ENCODE measurements around the gene F10.

- TF ChIP-seq, protein P1, sequence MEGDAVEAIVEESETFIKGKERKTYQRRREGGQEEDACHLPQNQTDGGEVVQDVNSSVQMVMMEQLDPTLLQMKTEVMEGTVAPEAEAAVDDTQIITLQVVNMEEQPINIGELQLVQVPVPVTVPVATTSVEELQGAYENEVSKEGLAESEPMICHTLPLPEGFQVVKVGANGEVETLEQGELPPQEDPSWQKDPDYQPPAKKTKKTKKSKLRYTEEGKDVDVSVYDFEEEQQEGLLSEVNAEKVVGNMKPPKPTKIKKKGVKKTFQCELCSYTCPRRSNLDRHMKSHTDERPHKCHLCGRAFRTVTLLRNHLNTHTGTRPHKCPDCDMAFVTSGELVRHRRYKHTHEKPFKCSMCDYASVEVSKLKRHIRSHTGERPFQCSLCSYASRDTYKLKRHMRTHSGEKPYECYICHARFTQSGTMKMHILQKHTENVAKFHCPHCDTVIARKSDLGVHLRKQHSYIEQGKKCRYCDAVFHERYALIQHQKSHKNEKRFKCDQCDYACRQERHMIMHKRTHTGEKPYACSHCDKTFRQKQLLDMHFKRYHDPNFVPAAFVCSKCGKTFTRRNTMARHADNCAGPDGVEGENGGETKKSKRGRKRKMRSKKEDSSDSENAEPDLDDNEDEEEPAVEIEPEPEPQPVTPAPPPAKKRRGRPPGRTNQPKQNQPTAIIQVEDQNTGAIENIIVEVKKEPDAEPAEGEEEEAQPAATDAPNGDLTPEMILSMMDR (IDR thresholded peaks at IDR 0.05; ENCODE audit: low read depth, low read length) = no peak
- TF ChIP-seq, protein P2, sequence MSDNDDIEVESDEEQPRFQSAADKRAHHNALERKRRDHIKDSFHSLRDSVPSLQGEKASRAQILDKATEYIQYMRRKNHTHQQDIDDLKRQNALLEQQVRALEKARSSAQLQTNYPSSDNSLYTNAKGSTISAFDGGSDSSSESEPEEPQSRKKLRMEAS (IDR thresholded peaks at IDR 0.05; ENCODE audit: low read depth, low read length) = no peak
- TF ChIP-seq POLR2A (IDR thresholded peaks at IDR 0.05; ENCODE audit: extremely low read depth, insufficient read length) = no peak
These were observed 25.8 kb upstream of the F10 start for GRCh38 chr13:113096745-113097305.

Data from NB4 (cell line).